ENCODE results near the gene RPL18A. TPM values are rescaled to one million over a fixed set of nuclear protein-coding genes. Genes with fewer than 3 reads are reported as not detected.

RPL18A gene
- total and polyA plus RNA-seq, 10 of the 15 experiments (the other 5 are each of a cell fraction or from before 2014, with no cell fraction given), result 1,181 to 3,774 (median 2,300) TPM

DNA sequence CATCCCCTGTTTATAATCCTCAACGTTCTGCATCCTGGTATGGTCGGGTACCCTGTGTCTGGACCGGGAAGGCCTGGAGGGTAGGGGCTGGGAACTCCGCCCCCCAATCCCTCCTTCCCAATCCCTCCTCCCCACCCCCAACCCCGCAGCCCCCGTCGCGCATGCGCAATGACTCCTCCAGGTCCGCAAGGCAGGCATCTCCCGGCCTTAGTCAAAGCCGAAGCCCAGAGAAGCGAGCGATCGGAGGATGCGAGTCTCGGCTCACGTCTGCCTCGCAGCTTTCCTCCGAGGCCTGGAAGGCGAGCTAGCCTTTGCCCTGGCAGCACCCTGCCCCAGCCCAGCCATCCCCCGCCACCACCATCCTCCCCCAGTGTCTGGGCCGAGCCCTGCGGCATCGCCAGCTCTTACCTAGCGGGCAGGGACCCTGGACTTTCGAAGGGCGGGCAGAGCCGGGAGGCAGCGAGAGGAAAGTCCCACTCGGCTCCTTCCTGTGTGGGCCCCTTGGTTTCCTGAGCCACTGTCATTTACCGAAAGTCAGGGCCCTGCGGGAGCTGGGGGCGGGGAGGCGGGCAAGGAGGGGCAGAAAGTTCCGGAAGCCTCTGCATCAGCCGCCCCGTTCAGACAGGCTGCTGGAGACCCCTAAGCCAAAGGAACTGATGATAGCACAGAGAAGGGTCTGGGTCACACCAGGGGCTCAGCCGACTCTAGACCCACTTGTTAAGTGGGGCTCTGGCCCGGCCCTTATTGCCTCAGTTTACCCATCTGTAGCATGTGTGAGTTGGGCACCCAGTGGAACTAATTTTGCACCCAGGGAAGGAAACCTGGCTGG lies 12.0 kb upstream of the RPL18A start, which contains the start of gene JAK3:
Gene JAK3 (minus strand): TSS at position 445 of the 829 bp plus-strand sequence. CDS start 3,565 bp downstream, outside the sequence.
- H3K4me2 ChIP-seq (ENCODE audit: control insufficient read depth, insufficient read depth), result peak within 1 kb of the TSS; percentile 86
- POLR2A ChIA-PET, result interaction anchor here (0.5 to 1.8 kb wide), 7 partner anchors 12 to 333 kb away, joined by 3 to 11 read pairs (median 6); partner anchors contain the start of gene CCDC124
- BruUV-seq (replicated peaks), result no TSS peak
- no peaks in the 10 kb centered on the region for H4K20me1 ChIP-seq (ENCODE audit: control insufficient read depth, insufficient read depth)
- in situ Hi-C loops (cut with MboI), result no loop called here
- peak within 1 kb of the TSS; percentile 52 for H2AFZ ChIP-seq (ENCODE audit: control insufficient read depth, low read depth, low read length)
- peaks cover 28% of the 10 kb centered on the region for H3K79me2 ChIP-seq (ENCODE audit: control insufficient read depth, insufficient read depth, low read length)
- peak within 1 kb of the TSS; percentile 83 for H3K9ac ChIP-seq (ENCODE audit: control insufficient read depth, insufficient read depth, low read length)
- intact Hi-C loops (cut with micrococcal nuclease; ENCODE audit: unreplicated experiment), result no loop called here
- peak within 1 kb of the TSS; percentile 72 for H3K4me3 ChIP-seq
- 2% methylated on average over 27 of the region's 40 CpGs for WGBS (ENCODE audit: insufficient coverage, insufficient replicate concordance, low lambda C conversion rate, missing lambda C conversion rate)
- CTCF ChIA-PET, result interaction anchor here (0.6 to 1.7 kb wide), 6 partner anchors 12 to 480 kb away, joined by 3 to 8 read pairs (median 5); partner anchors contain the start of gene RPL18A
- SMC1A ChIA-PET (ENCODE audit: uncharacterized antibody, unreplicated experiment), result interaction anchor here (0.6 to 2.9 kb wide), 6 partner anchors 8 to 141 kb away, joined by 3 to 9 read pairs (median 4); partner anchors contain the start of genes CCDC124 and RPL18A
- RAD21 ChIA-PET (ENCODE audit: unreplicated experiment), result interaction anchor here (0.5 to 5.3 kb wide), 11 partner anchors 11 to 550 kb away, joined by 3 to 56 read pairs (median 3); partner anchors contain the start of genes CCDC124, MAP1S and RPL18A
- ATAC-seq, result peak; percentile 93
- peaks cover 0 to 9% of the 10 kb centered on the region in 2 experiments; a peak in 2 of 4 replicates for H3K36me3 ChIP-seq (ENCODE audit: control insufficient read depth in 2 of 2, insufficient read depth in 2 of 2, low read length in 1 of 2)
- peaks cover 36% of the 10 kb centered on the region for H3K4me1 ChIP-seq (ENCODE audit: control insufficient read depth, insufficient read depth, low read length)
- FAIRE-seq, result peak; percentile 47
- no peaks in the 10 kb centered on the region; the same call in 2 of the 3 replicates for H3K9me3 ChIP-seq (replicated peaks; ENCODE audit: control insufficient read depth, insufficient read depth, low read length)
- peak; percentile 77 for DNase-seq (ENCODE audit: low read depth, low spot score)
- no peaks in the 10 kb centered on the region for H3K27me3 ChIP-seq (replicated peaks in 1 of 2; ENCODE audit: control insufficient read depth in 2 of 2, insufficient read depth in 2 of 2, low read length in 1 of 2)
- H3K27ac ChIP-seq (ENCODE audit: control insufficient read depth, insufficient read depth), result peak within 1 kb of the TSS; percentile 71
- TF ChIP-seq ZNF384 (IDR thresholded peaks at IDR 0.05; ENCODE audit: borderline replicate concordance, low read depth, low read length) (no peak), POLR2AphosphoS2 (IDR thresholded peaks at IDR 0.05; ENCODE audit: low read depth, low read length) (0 out of 2 replicates have a peak, but pooled peaks have one; percentile 26), MTA2 (IDR thresholded peaks at IDR 0.05; ENCODE audit: low read depth) (peak; percentile 53; the same call in 1 of the 2 replicates), RELA (IDR thresholded peaks at IDR 0.05; ENCODE audit: borderline replicate concordance, partially characterized antibody) (peak; percentile 83), YY1 (IDR thresholded peaks at IDR 0.05; ENCODE audit: low read depth, low read length) (peak; percentile 51; the same call in 1 of the 2 replicates), CREM (IDR thresholded peaks at IDR 0.05; ENCODE audit: low read depth) (peak; percentile 50; the same call in 1 of the 2 replicates), EED (IDR thresholded peaks at IDR 0.05; ENCODE audit: low read depth) (peak; percentile 88), POU2F2 (IDR thresholded peaks at IDR 0.05; ENCODE audit: borderline replicate concordance, low read depth, low read length) (peak; percentile 70; the same call in 2 of the 3 replicates), BCL11A (IDR thresholded peaks at IDR 0.05; ENCODE audit: low read depth, low read length) (peak; percentile 27; the same call in 1 of the 2 replicates), FOS (IDR thresholded peaks at IDR 0.05; ENCODE audit: borderline replicate concordance, extremely low read depth, insufficient read length) (no peak), MEF2B (IDR thresholded peaks at IDR 0.05; ENCODE audit: partially characterized antibody, poor library complexity, severe bottlenecking) (peak; percentile 89), HCFC1 (IDR thresholded peaks at IDR 0.05; ENCODE audit: low read length) (0 out of 2 replicates have a peak, but pooled peaks have one; percentile 31), CHD2 (IDR thresholded peaks at IDR 0.05; ENCODE audit: borderline replicate concordance, low read depth, low read length) (peak; percentile 85), POLR2A (IDR thresholded peaks at IDR 0.05; ENCODE audit: low read depth, low read length) (peak; percentile 93), BACH1 (IDR thresholded peaks at IDR 0.05; ENCODE audit: borderline replicate concordance) (0 out of 2 replicates have a peak, but pooled peaks have one; percentile 27), ZBED1 (IDR thresholded peaks at IDR 0.05; ENCODE audit: borderline replicate concordance) (peak; percentile 27; the same call in 1 of the 2 replicates), BHLHE40 (IDR thresholded peaks at IDR 0.05; ENCODE audit: borderline replicate concordance in 1 of 2, low read depth in 2 of 2, low read length in 1 of 2) (peak; percentile 39 to 51; a peak in 2 of 4 replicates), RB1 (IDR thresholded peaks at IDR 0.05; ENCODE audit: borderline replicate concordance) (peak; percentile 27; the same call in 1 of the 2 replicates), ZNF24 (IDR thresholded peaks at IDR 0.05) (no peak), SMAD5 (IDR thresholded peaks at IDR 0.05; ENCODE audit: low read depth) (peak; percentile 41; the same call in 1 of the 2 replicates)
- TF ChIP-seq, protein P1, sequence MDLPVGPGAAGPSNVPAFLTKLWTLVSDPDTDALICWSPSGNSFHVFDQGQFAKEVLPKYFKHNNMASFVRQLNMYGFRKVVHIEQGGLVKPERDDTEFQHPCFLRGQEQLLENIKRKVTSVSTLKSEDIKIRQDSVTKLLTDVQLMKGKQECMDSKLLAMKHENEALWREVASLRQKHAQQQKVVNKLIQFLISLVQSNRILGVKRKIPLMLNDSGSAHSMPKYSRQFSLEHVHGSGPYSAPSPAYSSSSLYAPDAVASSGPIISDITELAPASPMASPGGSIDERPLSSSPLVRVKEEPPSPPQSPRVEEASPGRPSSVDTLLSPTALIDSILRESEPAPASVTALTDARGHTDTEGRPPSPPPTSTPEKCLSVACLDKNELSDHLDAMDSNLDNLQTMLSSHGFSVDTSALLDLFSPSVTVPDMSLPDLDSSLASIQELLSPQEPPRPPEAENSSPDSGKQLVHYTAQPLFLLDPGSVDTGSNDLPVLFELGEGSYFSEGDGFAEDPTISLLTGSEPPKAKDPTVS (IDR thresholded peaks at IDR 0.05; ENCODE audit: low read depth, low read length), result peak; percentile 92
- TF ChIP-seq, protein P2, sequence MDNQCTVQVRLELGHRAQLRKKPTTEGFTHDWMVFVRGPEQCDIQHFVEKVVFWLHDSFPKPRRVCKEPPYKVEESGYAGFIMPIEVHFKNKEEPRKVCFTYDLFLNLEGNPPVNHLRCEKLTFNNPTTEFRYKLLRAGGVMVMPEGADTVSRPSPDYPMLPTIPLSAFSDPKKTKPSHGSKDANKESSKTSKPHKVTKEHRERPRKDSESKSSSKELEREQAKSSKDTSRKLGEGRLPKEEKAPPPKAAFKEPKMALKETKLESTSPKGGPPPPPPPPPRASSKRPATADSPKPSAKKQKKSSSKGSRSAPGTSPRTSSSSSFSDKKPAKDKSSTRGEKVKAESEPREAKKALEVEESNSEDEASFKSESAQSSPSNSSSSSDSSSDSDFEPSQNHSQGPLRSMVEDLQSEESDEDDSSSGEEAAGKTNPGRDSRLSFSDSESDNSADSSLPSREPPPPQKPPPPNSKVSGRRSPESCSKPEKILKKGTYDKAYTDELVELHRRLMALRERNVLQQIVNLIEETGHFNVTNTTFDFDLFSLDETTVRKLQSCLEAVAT (IDR thresholded peaks at IDR 0.05), result no peak
